T-cell (primary cell): Measurements from ENCODE around the gene VSNL1. TPM values are rescaled to one million over a fixed set of nuclear protein-coding genes. Genes with fewer than 3 reads are reported as not detected.

Experiments
- ATAC-seq, 4 experiments: fragments of 200-7000 bp in 3 of 4; fragments of 150-1000 bp in 1 of 4; cut with Tn5 transposase; replicated peaks in 1 of 4; 1 replicate in 3 of 4; 2 replicates in 1 of 4; pipeline ENCODE4 v1.10.0; 2021; ENCODE audit warnings: moderate library complexity in 3 of 4, mild to moderate bottlenecking in 2 of 4, moderate number of reproducible peaks in 1 of 4
- CTCF ChIA-PET, 2 donors: fragments of 300-600 bp; sonication (Branson Sonifier 250); formaldehyde crosslinking; loops; one replicate each; lab custom pipeline; 2022; ENCODE audit warnings: antibody characterized with exemption in 2 of 2; lab: Charles Lee
- POLR2A ChIA-PET, 2 donors: fragments of 300-600 bp; sonication (Branson Sonifier 250); formaldehyde crosslinking; loops; one replicate each; lab custom pipeline; 2022; ENCODE audit warnings: antibody characterized with exemption in 2 of 2; lab: Charles Lee
- DNase-seq, 35 experiments: peaks; one replicate each; pipeline versions ENCODE4 v3.0.0 to v3.0.0-alpha.2; 2013 to 2023
- H3K27ac ChIP-seq: one replicate; pipeline ENCODE4 v1.5.1; 2013; ENCODE audit warnings: low read length
- H3K27me3 ChIP-seq, 2 experiments: replicated peaks in 1 of 2; 1 replicate in 1 of 2; 2 replicates in 1 of 2; pipeline versions ENCODE4 v1.6.1 to v1.7.0; 2013; ENCODE audit warnings: low read length in 1 of 2, mixed read lengths in 1 of 2; ENCODE audit not compliant: control insufficient read depth in 2 of 2, insufficient read depth in 2 of 2; ENCODE audit errors: extremely low read depth in 1 of 2
- H3K36me3 ChIP-seq, 2 donors: 1 replicate in 1 of 2; 2 replicates in 1 of 2; pipeline versions ENCODE4 v1.6.1 to v1.7.0; 2013; ENCODE audit warnings: low read length in 1 of 2; ENCODE audit not compliant: control insufficient read depth in 2 of 2, insufficient read depth in 1 of 2; ENCODE audit errors: extremely low read depth in 1 of 2
- H3K4me1 ChIP-seq, 2 experiments: 1 replicate in 1 of 2; 2 replicates in 1 of 2; pipeline versions ENCODE4 v1.6.1 to v1.7.0; 2013; ENCODE audit warnings: low read length in 2 of 2, mixed read lengths in 1 of 2; ENCODE audit not compliant: insufficient read depth in 2 of 2, control insufficient read depth in 1 of 2; ENCODE audit errors: extremely low read depth in 1 of 2
- H3K4me3 ChIP-seq, 2 donors: 1 replicate in 1 of 2; 2 replicates in 1 of 2; pipeline versions ENCODE4 v1.5.1 to v1.7.0; 2013; ENCODE audit warnings: mild to moderate bottlenecking in 2 of 2, low read length in 1 of 2, moderate library complexity in 1 of 2; ENCODE audit not compliant: control insufficient read depth in 1 of 2; ENCODE audit errors: extremely low read depth in 1 of 2
- H3K9me3 ChIP-seq: 2 replicates; pipeline ENCODE4 v1.7.0; 2013
- H3K27ac Mint-ChIP-seq, 2 donors: one replicate each; pipeline ENCODE4 v1.8.0; 2020 to 2021; ENCODE audit warnings: mild to moderate bottlenecking in 2 of 2, mixed read lengths in 2 of 2
- H3K27me3 Mint-ChIP-seq, 2 donors: one replicate each; pipeline ENCODE4 v1.8.0; 2021 to 2022; ENCODE audit warnings: mixed read lengths in 2 of 2
- H3K36me3 Mint-ChIP-seq: one replicate; pipeline ENCODE4 v1.8.0; 2021; ENCODE audit warnings: mixed read lengths
- H3K4me1 Mint-ChIP-seq, 3 donors: one replicate each; pipeline ENCODE4 v1.8.0; 2020 to 2022; ENCODE audit warnings: mixed read lengths in 3 of 3, mild to moderate bottlenecking in 1 of 3
- H3K4me3 Mint-ChIP-seq, 3 donors: one replicate each; pipeline ENCODE4 v1.8.0; 2020 to 2022; ENCODE audit warnings: mild to moderate bottlenecking in 3 of 3, mixed read lengths in 3 of 3, moderate library complexity in 3 of 3
- H3K9me3 Mint-ChIP-seq, 3 donors: one replicate each; pipeline ENCODE4 v1.8.0; 2020 to 2022; ENCODE audit warnings: mixed read lengths in 3 of 3
- WGBS: methylation state at CpG from one replicate; pipeline ENCODE4 v1.1.5; 2013; ENCODE audit warnings: missing lambda C conversion rate; ENCODE audit not compliant: insufficient coverage; 5-methylcytosine and 5-hydroxymethylcytosine counted together
- total RNA-seq, 35 experiments: library from RNA in 6 of 35; stranded (reverse) in 6 of 35; fragments of 120-200 nt in 1 of 35; gene quantifications; one replicate each; pipeline versions ENCODE4 v1.2.1 to v1.2.4 and lab custom pipeline; 2013 to 2026

VSNL1 gene
- total RNA-seq, 5 donors from 2014 or later (not counting 1 experiment from before 2014, with no cell fraction given): 0.22 TPM; not detected in 4

DNA sequence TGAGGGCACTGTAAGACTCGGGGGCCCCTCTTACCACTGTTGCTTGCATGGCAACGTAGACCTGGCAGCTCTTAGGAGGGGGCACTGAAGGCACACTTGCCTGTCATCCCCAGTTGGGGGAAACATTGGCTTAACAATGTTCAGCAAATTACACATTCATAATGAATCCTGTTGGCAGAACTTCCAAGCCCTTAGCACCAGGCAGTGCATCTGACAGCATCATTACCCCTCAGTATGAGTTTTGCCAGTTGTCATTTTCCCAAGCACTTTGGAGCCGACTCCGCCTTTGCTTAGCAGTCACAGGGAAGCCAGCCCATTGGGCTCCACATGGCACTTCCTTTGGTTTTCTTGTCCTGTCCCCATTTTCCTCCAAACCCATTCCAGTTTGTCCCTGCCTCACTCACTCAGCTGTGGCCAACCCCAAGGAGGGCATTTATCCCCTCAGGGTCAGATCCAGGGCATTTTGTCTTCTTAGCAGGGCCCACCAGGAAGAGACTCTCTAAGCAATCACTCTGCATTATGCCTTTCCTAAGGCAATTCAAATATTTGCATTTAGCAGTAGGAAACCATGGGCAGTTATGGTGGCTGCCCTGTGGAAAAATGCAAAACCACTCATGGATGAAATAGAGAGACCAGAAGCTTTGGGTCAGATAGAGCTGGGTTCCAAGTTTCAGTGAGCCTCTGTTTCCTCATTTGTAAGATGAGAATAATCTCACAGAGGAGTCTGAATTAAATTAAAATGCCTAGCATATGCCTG, 73.9 kb downstream of the VSNL1 start:
- Histone ChIP-seq H3K9me3 (no peaks in the 10 kb centered on the region), H3K4me1 (no peaks in the 10 kb centered on the region), H3K27ac (no peak overlapping the region), H3K27me3 (peaks cover 0 to 8% of the 10 kb centered on the region in 2 experiments), H3K4me3 (no peak overlapping the region), H3K36me3 (no peaks in the 10 kb centered on the region)
- 70% methylated on average over 4 of the region's 4 CpGs for WGBS
- CTCF ChIA-PET: interaction anchor here in 1 of 2 donors (0.5 kb wide), 1 partner anchor 25 kb away, joined by 8 read pairs; no protein-coding TSS in a partner anchor
- Mint-ChIP-seq H3K36me3 (no peaks in the 10 kb centered on the region), H3K9me3 (no peaks in the 10 kb centered on the region), H3K27me3 (peaks cover 5 to 6% of the 10 kb centered on the region in 2 donors), H3K4me1 (no peaks in the 10 kb centered on the region), H3K4me3 (no peak overlapping the region), H3K27ac (no peak overlapping the region)
- POLR2A ChIA-PET: no interaction called here
- DNase-seq (no peak), ATAC-seq (no peak)

DNA sequence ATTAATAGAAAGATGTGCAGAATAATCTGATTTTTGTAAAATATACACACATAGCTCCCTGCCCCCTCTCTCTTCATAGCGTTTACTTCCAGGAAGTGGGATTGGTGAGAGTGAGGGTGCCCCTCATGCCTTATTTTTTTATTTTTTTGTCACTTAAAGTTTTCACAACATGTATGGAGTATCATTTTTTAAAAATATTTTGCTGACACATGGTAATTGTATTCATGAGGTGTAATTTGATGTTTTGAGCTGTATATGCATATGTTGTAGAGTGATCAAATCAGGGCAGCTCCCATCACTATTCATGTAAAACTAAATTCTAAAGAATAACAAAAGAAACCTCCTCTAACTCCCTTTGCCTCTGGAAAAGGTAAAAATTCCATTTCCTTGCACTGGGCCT, 74.7 kb downstream of the VSNL1 start:
- Mint-ChIP-seq H3K27me3 (peaks cover 7 to 12% of the 10 kb centered on the region in 2 donors), H3K4me3 (no peak overlapping the region), H3K36me3 (no peaks in the 10 kb centered on the region), H3K9me3 (no peaks in the 10 kb centered on the region), H3K27ac (no peak overlapping the region), H3K4me1 (no peaks in the 10 kb centered on the region)
- Histone ChIP-seq H3K4me1 (no peaks in the 10 kb centered on the region), H3K27me3 (peaks cover 0 to 10% of the 10 kb centered on the region in 2 experiments), H3K36me3 (no peaks in the 10 kb centered on the region), H3K4me3 (no peak overlapping the region), H3K27ac (no peak overlapping the region), H3K9me3 (no peaks in the 10 kb centered on the region)
- ATAC-seq (no peak), DNase-seq (no peak)
- ChIA-PET POLR2A (no interaction called here), CTCF (no interaction called here)
- WGBS: no CpG with 5 or more reads among the region's 1 CpG

DNA sequence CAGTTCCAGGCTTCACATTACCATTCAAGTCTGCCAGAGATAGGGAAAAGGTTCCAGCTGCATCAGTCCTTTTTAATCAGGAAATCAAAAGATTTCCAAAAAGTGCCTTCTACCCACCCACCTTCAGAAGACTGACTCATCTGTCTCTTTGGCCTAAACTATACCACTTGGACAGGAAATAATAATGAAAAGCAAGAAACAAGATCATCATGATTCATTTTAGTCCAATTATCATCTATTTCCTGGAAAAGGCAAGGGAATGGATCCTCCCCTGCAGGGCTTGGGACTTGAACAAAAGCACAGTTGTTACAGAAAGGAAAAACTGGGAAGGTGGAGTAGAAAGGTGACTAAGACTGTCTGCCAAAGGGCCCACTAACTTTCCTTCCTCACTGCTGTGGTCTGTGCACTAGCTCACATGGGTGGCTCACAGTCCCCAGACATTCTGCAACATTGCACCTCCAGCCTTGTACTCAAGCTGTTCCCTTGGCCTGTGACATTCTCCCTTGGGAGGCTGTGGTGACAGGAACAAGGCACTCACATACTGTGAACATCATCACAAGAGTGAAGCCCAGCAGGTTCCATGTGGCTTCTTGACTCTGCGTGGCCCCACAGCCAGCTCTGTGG, 75.3 kb downstream of the VSNL1 start:
- ATAC-seq: peak in 1 of 4 experiments; percentile 27
- Mint-ChIP-seq H3K27me3 (peaks cover 8 to 12% of the 10 kb centered on the region in 2 donors), H3K9me3 (no peaks in the 10 kb centered on the region), H3K4me1 (no peaks in the 10 kb centered on the region), H3K27ac (no peak overlapping the region), H3K4me3 (no peak overlapping the region), H3K36me3 (no peaks in the 10 kb centered on the region)
- Histone ChIP-seq H3K27ac (no peak overlapping the region), H3K4me1 (no peaks in the 10 kb centered on the region), H3K4me3 (no peak overlapping the region), H3K36me3 (no peaks in the 10 kb centered on the region), H3K27me3 (peaks cover 0 to 13% of the 10 kb centered on the region in 2 experiments), H3K9me3 (no peaks in the 10 kb centered on the region)
- CTCF ChIA-PET: no interaction called here
- no peak for DNase-seq
- POLR2A ChIA-PET: no interaction called here
- no CpG with 5 or more reads among the region's 1 CpG for WGBS

DNA sequence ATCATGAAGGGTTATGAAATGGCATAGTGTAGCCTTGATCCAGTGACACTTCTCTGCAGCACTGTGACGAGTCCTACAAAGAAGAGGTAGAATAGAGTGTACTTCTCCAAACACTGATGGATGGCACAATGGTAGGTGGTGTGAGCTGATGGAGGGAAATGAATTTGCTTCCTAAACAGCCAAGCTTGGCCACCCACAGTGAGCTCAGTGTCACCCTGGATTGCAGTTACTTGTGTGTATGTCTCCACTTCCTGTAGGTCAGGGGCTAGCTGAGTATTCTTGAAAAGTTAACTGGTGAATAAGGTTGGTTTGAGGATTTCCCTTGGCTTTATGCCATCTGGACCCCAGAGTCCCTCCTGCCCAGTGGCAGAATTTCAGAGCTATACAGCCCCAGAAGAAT, 75.9 kb downstream of the VSNL1 start:
- H3K27ac Mint-ChIP-seq: no peak overlapping the region
- H3K27me3 ChIP-seq: peaks cover 0 to 15% of the 10 kb centered on the region in 2 experiments
- no peaks in the 10 kb centered on the region for H3K9me3 Mint-ChIP-seq
- no peaks in the 10 kb centered on the region for H3K9me3 ChIP-seq
- ATAC-seq (no peak), DNase-seq (no peak)
- H3K4me3 Mint-ChIP-seq: no peak overlapping the region
- no peaks in the 10 kb centered on the region for H3K4me1 Mint-ChIP-seq
- POLR2A ChIA-PET: no interaction called here
- no peak overlapping the region for H3K4me3 ChIP-seq
- no peak overlapping the region for H3K27ac ChIP-seq
- H3K27me3 Mint-ChIP-seq: peaks cover 12 to 14% of the 10 kb centered on the region in 2 donors
- no peaks in the 10 kb centered on the region for H3K4me1 ChIP-seq
- H3K36me3 Mint-ChIP-seq: no peaks in the 10 kb centered on the region
- H3K36me3 ChIP-seq: no peaks in the 10 kb centered on the region
- 73% methylated on average over 1 of the region's 1 CpG for WGBS
- CTCF ChIA-PET: no interaction called here

DNA sequence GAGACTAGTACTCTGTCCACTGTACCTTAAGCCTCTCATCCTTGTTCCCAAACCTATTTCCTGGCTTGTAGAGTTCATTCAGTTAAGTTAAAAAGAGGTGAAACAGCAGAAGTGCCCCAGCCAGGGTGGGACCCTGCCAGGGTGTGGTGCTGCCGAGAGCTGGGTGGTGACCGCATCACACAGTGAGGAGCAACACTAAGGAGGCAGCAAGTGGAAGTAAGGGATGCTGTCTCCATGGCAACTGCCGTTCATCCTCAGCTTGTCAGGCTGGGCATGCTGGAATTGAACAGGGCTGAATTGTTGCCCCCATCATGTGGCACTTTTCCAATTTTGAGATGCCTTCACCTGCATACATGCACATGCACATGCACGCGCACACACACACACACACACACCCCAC, 77.0 kb downstream of the VSNL1 start:
- ATAC-seq: no peak
- H3K4me1 ChIP-seq: no peaks in the 10 kb centered on the region
- H3K27me3 Mint-ChIP-seq: peaks cover 12 to 14% of the 10 kb centered on the region in 2 donors
- H3K27ac Mint-ChIP-seq: no peak overlapping the region
- CTCF ChIA-PET: no interaction called here
- H3K9me3 ChIP-seq: no peaks in the 10 kb centered on the region
- 92% methylated on average over 2 of the region's 5 CpGs for WGBS
- no peak for DNase-seq
- H3K36me3 Mint-ChIP-seq: no peaks in the 10 kb centered on the region
- H3K4me1 Mint-ChIP-seq: no peaks in the 10 kb centered on the region
- no peaks in the 10 kb centered on the region for H3K36me3 ChIP-seq
- no peak overlapping the region for H3K4me3 ChIP-seq
- no peak overlapping the region for H3K4me3 Mint-ChIP-seq
- peaks cover 0 to 20% of the 10 kb centered on the region in 2 experiments for H3K27me3 ChIP-seq
- POLR2A ChIA-PET: no interaction called here
- no peak overlapping the region for H3K27ac ChIP-seq
- H3K9me3 Mint-ChIP-seq: no peaks in the 10 kb centered on the region

DNA sequence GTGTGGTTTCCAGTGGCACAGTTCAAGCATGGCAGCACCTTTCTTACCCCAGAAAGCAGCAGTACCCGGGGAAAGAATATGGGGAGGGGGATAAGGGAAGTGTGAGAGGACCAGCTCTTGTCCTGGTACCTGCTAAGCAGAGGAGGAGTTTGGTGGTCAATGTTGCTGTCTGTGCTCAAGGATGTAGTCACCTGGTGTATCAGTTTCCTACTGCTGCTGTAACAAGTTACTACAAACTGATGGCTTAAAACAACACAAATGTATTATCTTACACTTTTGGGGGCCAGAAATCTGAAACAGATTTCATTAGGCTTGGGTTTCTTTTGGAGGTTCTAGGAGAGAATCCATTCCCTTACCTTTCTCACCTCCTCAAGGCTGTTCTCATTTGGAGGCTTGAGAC, 77.5 kb downstream of the VSNL1 start:
- no peak overlapping the region for H3K4me3 Mint-ChIP-seq
- Histone ChIP-seq H3K27ac (no peak overlapping the region), H3K27me3 (peaks cover 0 to 20% of the 10 kb centered on the region in 2 experiments), H3K4me1 (no peaks in the 10 kb centered on the region), H3K4me3 (no peak overlapping the region), H3K9me3 (no peaks in the 10 kb centered on the region), H3K36me3 (no peaks in the 10 kb centered on the region)
- no peaks in the 10 kb centered on the region for H3K9me3 Mint-ChIP-seq
- no peak for DNase-seq
- WGBS: no CpG with 5 or more reads among the region's 1 CpG
- no peaks in the 10 kb centered on the region for H3K4me1 Mint-ChIP-seq
- H3K36me3 Mint-ChIP-seq: no peaks in the 10 kb centered on the region
- no peak for ATAC-seq
- POLR2A ChIA-PET: no interaction called here
- CTCF ChIA-PET: no interaction called here
- H3K27me3 Mint-ChIP-seq: peaks cover 12 to 16% of the 10 kb centered on the region in 2 donors
- no peak overlapping the region for H3K27ac Mint-ChIP-seq
